NCI-H2029 (cell line): Measurements from ENCODE around the gene GIPC1.
A peak's percentile ranks its signal among the peaks of the same experiment; 100 is the strongest.
"Not testable (repeated sequence)": the region's sequence is repeated elsewhere in the genome, so short reads cannot be mapped to it uniquely, and the experiment has no call there.

Experiments
- DNase-seq: peaks from one replicate; lab custom pipeline; 2025; lab: John Stamatoyannopoulos, UW

The GIPC1 gene, protein sequence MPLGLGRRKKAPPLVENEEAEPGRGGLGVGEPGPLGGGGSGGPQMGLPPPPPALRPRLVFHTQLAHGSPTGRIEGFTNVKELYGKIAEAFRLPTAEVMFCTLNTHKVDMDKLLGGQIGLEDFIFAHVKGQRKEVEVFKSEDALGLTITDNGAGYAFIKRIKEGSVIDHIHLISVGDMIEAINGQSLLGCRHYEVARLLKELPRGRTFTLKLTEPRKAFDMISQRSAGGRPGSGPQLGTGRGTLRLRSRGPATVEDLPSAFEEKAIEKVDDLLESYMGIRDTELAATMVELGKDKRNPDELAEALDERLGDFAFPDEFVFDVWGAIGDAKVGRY

DNA sequence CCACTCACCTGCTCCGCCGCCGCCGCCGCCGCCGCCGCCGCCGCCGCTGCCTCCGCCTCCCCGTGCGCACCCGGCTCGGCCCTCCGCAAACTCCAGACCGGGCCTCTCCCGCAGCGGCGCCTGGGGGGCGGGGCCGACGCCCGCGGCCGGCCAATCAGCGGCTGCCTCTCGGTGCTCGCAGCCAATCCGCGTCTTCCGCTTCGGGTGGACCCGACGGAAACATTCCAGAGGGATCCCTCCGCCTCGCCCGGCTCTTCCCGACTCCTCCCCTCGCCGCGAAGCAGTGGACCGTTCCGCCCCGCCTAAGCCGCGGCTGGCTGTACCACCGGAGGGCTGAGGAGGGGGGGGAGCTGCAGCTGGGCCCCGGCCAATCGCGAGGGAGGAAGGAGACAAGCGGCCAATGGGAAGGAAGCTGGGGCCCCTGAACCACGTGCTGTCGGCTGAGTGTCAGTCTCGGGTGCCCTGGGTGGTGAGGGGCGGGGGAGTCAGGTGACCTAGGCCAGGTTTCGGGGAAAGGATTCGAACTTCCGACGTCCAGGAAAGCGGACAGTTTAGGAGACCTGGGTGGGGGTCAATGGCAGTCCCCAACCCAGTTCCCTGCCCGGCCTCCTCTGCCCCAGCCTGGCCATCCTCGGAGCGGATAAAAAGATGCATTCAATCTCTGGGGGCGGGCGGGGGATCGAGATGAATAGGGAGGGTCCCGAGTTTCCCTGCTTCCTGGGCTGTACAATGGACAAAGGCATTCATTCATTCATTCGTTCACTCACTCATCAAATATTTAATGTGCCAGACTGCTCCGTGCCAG is at the start of gene GIPC1:
GIPC1 (minus strand) TSS at position 99 of the 805 bp plus-strand sequence. CDS start 13,151 bp downstream, outside the sequence.
- peak; percentile 97 for DNase-seq

DNA sequence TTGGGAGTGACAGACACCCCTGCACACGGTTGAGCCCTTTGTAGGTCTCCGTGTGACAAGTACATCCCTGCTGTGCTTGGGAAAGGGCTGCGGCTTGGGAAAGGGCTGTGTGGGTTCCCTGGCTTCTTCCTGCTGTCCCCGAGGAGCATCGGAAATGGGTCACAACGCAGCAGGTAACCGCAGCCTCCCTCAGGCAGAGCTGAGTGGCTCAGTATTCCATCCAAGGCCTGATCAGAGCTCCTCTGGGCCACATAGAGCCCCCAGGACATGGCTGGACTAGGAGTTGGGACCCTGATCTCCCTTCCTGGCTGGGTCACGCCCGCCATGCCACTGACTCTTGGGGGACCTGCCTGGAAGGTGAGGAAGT is 49.8 kb upstream of the GIPC1 start:
- no peak for DNase-seq

DNA sequence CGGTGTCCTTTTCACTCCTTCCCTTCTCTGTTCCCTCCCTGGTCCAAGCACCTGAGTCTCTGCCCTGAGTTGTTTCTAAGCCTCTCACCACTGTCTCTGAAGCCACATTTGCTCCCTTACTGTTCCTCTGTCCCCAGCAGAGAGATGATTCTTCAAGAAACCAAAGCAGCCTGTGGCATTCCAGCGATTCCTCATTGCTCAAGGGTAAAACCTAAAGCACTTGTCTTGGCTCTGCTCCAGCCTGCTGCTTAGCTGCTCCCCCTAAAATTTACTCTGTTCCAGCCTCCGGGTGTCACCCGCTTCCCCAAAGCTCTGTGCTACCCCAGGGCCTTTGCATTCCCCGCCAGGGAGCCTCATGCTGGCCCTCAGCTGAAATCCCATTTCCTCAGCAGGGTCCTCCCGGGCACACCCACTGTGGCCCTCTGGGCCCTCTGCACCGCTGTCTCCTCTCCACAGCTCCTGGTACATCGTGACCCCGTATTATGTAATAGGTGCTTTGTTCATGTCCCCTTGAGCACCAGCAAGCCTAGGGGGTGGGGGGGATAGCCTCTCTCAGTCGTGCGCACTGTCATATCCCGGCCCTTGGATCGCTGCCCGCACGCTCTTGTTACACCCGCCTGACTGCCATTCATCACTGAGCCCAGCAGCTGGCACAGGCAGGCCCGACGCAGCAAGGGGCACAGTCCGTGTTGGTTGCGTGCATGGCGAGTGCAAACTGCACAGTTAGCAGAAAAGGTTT is 49.2 kb upstream of the GIPC1 start:
- peak; percentile 94 for DNase-seq

DNA sequence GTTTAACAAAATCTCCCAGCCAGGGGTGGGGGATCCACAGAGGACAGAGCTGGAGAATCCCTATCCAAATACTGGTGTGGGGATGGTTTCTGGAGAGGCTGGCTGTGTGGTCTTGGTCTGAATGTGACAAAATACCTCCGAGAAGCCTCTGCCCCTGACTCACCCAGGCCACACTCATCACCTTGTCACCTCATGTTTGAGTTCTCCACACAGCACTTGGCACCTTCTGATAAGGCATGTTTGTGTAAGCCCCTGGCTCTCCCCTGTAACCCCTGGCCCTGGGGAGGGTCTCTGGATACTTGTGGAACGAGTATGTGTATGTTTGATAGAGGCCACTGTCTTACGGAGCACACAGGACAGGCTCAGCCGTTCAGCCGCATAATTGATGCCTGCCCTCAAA is 48.1 kb upstream of the GIPC1 start:
- DNase-seq: no peak

DNA sequence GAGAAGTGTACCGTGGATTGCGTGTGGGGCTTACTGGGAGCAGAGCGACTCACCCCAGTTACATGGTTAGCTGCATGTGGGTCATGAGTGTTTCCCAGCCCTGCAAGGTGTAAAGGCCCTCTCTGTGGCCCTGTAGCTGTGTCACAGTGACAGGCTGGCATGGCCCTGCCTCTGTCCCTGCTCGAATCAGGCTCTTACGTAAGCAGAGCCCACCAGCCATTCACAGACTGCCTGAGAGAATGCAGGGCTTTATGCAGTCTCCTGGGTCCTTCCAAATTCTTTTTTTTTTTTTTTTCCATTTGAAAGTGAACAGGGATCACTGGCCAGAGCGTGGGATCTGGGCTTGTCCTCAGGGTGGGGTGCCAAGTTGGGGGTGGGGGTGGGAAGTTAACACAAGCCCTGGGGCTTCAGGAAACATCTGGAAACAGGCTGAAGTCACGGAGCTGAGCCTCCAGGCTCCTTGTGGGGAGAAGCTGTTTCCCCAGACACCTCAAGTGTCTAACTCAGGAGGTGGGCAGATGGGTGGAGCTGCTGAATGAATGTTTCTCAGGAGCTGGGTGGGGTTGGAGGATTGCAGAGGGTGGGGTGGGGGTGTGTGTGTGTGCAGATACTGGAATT is 46.9 kb upstream of the GIPC1 start:
- no peak for DNase-seq

DNA sequence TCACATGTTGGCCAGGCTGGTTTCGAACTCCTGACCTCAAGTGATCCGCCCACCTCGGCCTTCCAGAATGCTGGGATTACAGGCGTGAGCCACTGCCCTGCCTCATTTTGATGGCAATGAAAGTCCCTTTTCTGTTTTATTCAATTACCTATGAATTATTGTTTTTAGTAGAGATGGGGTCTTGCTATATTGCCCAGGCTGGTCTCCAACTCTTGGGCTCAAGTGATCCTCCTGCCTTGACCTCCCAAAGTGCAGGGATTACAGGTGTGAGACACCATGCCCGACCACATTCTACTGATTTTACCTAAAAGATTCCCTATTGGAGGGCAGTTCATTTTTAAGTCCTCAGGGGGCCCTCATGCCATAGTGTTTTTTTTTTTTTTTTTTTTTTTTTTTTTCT is 46.1 kb upstream of the GIPC1 start:
- DNase-seq: not testable (repeated sequence)

DNA sequence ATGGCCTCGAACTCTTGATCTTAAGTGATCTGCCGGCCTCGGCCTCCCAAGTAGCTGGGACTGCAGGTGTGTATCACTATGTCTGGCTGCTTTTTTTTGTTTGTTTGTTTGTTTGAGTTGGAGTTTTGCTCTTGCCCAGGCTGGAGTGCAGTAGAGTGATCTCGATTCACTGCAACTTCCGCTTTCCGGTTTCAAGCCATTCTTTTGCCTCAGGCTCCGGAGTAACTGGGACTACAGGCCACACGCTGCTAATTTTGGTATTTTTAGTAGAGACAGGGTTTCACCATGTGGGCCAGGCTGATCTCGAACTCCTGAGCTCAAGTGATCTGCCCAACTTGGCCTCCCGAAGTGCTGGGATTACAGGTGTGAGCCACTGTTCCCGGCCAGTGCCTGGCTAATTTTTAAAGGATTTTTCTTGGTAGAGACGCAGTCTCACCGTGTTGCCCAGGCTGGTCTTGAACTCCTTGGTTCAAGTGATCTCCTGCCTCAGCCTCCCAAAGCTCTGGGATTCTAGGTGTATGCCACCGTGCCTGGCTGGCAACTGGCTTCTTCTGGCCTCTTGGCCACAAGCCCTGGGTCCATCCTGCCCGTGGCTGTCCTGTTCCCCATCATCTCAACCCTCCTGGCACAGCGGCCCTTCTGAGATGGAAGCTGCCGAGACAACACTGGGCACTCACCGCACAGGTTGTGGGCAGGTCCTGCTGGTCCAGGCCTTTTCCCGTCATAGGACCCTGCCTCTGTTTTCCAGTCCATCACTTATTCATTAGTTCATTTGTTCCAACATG is 45.0 kb upstream of the GIPC1 start:
- DNase-seq: no peak

DNA sequence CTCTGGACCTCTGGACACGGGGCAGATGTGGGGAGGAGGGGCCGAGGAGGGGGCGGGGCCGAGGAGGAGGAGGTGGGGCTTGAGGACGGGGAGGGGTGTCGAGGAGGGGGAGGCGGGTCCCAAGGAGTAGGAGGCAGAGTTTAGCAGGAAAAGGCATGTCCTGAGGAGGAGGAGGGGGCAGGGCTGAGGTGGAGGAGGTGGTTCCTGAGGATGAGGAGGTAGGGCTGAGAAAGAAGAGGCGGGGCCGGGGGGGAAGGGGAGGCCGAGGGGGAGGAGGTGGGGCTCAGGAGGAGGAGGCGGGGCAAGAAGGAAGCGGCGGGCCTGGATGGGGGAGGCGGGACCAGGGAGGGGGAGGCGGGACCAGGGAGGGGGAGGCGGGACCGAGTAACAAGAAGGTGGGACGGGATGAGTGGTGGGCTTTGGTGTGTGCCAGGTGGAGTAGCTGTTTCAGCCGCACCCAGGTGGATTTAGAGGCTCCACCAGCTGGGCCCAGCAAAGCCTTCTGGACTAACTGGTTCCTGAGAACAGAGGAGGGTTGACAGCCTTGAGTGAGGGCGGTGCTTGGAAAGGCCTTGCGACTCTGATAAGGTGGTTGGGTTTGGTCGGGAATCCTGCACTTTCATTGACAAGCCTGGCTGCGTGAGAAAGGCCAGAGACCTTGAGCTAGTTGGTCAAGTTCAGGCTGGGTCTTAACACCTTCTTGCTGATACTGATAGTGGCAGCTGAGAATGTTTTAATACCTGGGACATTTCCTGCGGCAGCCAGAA is 41.2 kb upstream of the GIPC1 start:
- peak; percentile 69 for DNase-seq

DNA sequence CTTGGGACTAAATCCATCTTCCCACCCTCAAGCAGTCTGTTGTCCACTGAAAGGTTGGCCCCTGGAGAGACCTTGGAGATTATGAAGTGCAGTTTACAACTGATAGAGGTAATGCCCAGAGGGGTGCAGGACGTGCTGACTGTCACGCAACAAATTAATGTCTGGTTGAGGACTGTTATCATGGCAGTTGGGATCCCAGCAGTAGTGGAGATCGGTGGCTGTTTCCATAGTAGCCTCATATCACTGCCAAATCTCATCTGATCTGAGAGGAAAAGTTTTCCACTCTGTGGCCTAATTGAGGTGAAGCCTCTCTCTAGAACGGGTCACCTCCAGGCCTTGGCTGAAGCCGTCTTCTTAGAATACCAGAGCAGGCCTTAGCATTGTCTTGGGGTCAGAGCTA is 37.5 kb upstream of the GIPC1 start:
- DNase-seq: no peak

DNA sequence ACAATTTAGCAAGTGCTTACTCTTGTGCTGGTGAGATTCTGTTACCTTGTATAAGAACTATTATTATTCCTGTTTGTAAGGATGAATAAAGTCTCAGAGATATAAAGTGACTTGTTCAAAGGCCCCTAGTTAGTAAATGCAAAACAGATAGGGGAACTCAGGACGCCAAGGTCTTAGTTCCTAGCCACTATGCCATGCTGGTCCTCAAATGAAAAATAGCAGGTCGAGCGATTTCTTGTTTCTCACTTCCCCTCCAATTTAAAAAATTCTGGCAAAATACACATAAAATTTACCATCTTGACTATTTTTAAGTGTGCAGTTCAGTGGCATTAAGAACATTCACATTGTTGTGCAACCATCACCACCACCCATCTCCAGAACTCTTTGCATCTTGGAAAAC is 34.6 kb upstream of the GIPC1 start:
- DNase-seq: no peak

DNA sequence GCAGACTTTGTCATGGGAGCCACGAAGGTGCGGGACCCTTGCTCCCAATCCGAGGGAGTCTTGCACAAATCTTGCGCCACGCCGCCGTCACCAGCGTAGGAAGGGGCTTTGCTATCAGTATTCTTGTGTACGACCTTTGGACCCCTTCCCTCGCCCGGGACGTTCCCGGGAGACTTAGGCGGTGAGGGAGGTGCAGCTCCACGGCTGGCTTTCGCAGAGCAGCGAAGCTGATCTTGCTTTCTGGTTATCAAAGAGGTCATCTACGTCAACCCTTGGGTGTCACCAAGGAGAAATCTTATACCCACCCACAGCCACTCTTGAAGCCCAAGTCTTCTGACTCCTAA is 34.0 kb upstream of the GIPC1 start:
- DNase-seq: no peak

DNA sequence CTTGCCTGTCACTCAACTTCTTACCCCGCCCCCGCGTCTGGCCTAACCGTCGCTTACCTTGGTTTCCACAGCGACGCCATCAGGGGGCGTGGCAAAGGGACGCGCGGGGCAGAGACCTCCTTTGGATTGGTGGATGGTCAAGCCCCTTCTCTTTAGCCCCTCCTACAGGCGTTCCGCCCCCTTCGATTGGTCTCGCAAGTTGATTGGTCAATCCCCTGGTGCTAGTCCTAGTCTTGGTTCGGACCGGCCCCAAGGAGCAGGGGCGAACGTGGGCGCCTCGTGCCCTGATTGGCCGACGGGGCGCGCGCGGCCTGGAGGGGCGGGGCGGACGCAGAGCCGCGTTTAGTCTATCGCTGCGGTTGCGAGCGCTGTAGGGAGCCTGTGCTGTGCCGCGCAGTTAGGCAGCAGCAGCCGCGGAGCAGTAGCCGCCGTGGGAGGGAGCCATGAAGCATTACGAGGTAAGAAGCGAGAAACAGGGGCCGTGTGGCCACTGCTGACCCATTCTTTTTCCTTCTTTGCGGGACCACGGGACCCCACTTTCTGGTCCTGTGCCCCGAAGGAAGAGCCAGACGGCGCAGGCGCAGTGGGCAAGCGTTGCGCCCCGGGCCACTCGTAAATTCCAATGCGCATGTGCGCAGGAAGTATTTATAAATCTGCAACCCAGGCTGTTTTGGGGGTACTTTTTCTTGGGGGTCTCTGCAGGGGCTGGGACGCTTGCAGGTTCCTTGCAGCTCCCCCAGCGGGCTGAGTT is 33.5 kb upstream of the GIPC1 start, which contains the start of gene TECR:
TECR (plus strand) TSS at position 341 of the 751 bp plus-strand sequence; CDS start at position 444, 103 bp downstream.
- peak; percentile 99 for DNase-seq

DNA sequence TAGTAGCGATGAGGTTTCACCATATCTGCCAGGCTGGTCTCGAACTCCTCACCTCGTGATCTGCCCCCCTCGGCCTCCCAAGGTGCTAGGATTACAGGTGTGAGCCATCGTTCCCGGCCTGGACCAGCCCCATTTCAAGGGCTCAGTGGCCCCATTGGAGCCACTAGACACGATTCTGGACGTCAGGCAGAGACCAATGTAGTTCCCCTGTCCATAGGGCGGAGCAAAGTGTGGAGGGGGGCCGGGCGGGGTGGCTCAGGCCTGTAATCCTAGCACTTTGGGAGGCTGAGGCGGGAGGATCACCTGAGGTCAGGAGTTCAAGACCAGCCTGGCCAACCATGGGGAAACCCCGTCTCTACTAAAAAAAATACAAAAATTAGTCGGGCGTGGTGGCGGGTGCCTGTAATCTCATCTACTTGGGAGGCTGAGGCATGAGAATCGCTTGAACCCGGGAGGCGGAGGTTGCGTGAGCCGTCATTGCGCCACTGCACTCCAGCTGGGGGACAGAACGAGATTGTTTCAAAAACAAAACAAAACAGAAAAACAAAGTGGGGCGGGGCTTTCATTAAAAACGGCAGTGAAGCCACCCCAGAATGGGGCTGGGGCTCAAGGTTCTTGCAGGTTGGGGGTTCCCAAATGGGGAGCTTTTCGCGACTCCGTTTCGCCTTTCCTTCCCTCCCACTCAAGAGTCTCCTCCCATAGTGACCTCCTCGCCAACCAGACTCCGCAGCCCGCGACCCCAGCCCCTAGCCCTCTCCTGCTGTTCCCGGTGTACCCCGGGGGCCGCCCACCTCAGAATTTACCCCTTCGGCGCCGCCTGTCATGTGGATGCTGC is 32.7 kb upstream of the GIPC1 start:
- no peak for DNase-seq

DNA sequence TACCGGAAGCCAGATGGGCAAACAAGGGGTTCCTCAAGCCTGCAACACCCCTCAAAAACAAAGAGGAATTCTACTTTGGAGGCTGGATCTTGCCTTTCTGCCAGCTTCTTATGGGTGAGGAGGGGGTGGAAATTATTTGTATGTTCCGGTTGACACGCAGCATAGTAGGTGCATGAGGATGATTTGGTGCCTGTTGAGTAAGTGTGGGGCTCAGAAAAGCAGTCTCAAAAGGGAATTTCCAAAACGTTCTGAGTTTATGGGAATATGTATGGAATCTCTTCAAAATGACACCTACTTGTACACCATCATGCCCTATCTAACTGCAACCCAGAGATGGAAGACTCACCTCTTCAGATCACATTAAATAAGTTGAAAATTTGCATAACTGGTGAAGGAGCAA is 30.5 kb upstream of the GIPC1 start:
- no peak for DNase-seq

DNA sequence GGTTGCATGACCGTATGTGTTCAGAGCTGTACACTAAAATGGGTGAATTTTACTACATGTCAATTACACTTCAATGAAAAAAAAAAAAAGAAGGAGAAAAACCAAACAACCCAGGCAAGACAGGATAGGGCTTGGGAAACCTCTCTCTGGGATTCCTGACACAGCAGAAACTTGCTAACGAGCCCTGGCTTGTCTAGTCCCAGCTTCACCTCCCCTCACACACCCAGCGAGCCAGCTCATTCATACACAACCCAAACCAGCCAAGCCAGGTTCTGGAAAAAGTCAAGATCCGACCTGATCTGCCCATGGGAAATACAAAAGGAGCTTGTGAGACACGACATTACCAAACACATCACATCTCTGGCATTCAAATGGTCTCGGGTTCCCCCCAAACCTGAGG is 29.8 kb upstream of the GIPC1 start:
- DNase-seq: no peak

DNA sequence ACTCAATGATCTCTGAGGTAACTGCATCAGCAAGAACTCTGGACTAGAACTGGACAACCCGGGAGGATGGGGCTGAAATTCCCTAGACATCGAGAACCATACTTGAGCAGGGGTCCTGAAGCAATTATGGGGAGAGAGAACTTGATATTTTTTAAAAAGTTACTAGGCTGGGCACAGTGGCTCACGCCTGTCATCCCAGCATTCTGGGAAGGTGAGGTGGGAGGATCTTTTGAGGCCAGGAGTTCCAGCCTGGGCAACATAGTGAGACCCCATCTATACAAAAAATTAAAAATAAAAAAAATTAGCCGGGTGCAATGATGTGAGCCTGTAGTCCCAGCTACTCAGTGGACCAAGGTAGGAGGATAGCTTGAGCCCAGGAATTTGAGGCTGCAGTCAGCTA is 24.6 kb upstream of the GIPC1 start:
- no peak for DNase-seq

DNA sequence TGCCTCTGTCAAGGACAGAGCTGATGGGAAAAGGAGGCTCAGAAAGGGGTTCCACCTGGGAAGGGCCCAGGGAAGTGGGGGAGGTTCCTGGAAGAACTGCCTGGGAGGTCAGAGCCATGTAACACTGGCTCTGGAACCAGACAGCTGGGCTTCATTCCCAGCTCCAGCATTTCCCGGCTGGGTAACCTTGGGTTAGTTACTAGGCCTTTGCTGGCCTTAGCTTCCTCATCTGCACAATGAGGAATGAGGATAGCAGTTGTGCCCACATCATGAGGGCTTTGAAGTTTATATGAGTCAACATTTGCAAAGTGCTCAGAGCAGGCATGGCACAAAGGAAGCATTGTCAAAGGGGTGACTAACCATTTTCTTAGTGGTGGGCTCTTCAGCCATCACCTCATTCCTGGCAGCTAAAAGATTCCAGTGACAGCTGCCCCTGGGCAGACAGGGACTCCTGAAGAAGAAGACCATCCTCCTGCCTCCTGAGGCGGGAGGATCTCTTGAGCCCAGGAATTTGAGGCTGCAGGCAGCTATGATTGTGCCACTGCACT is 24.0 kb upstream of the GIPC1 start:
- no peak for DNase-seq

DNA sequence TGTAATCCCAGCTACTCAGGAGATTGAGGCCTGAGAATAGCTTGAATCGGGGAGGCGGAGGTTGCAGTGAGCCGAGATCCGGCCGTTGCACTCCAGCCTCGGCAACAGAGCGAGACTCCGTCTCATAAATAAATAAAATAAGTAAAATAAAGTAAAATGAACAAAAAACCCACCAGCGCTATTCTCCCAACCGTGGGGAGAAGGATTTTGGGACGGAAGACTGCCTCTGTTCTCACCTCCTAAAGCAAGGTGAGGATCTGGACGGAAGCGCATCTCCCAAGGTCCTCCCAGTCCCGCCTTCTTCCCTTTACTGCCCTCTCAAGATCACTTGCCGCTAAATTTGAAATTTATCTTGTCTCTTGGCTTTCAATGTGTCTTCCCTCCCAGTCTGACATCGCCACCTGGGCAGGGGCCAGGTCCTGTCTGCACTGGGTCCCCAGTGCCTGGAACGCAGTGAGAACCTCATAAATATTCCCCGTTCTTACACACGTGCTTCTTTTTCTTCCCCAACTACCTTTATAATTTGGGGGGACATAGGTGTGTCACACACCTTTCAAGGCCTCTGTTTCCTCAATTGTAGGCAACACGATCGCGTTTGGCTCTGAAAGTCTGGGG is 23.4 kb upstream of the GIPC1 start:
- no peak for DNase-seq
